Trophoblast cell (in vitro differentiated cells and primary cell): ENCODE data around the gene IKZF3.

ENCODE experiments used
- DNase-seq, 2 donors: peaks; one replicate each; pipeline ENCODE4 v3.0.0-alpha.2; 2016
- H2AFZ ChIP-seq: 2 replicates; pipeline ENCODE4 v1.6.1; 2013; ENCODE audit warnings: low read length, moderate library complexity, mild to moderate bottlenecking; ENCODE audit not compliant: insufficient read depth, poor library complexity
- H2AK5ac ChIP-seq: 2 replicates; pipeline ENCODE4 v1.6.1; 2013; ENCODE audit warnings: mild to moderate bottlenecking, low read length
- H2BK120ac ChIP-seq: 2 replicates; pipeline ENCODE4 v1.6.1; 2013; ENCODE audit warnings: low read length, mild to moderate bottlenecking, moderate library complexity; ENCODE audit not compliant: insufficient read depth, poor library complexity
- H2BK12ac ChIP-seq: 2 replicates; pipeline ENCODE4 v1.6.1; 2013; ENCODE audit warnings: mild to moderate bottlenecking, low read length, moderate library complexity
- H2BK5ac ChIP-seq: 2 replicates; pipeline ENCODE4 v1.6.1; 2013; ENCODE audit warnings: low read length, low read depth, moderate library complexity, mild to moderate bottlenecking; ENCODE audit not compliant: poor library complexity
- H3K14ac ChIP-seq: 2 replicates; pipeline ENCODE4 v1.6.1; 2013; ENCODE audit warnings: mild to moderate bottlenecking, low read length
- H3K18ac ChIP-seq: 2 replicates; pipeline ENCODE4 v1.6.1; 2013; ENCODE audit warnings: mild to moderate bottlenecking, low read length
- H3K23ac ChIP-seq: 2 replicates; pipeline ENCODE4 v1.6.1; 2013; ENCODE audit warnings: low read length
- H3K27ac ChIP-seq: 2 replicates; pipeline ENCODE4 v1.5.1; 2013; ENCODE audit warnings: low read depth, mild to moderate bottlenecking, inconsistent platforms, low read length, moderate library complexity
- H3K27me3 ChIP-seq: 2 replicates; pipeline ENCODE4 v1.6.1; 2013; ENCODE audit warnings: inconsistent platforms, mild to moderate bottlenecking, low read length, moderate library complexity; ENCODE audit not compliant: insufficient read depth
- H3K36me3 ChIP-seq, 2 experiments: 1 replicate in 1 of 2; 2 replicates in 1 of 2; pipeline ENCODE4 v1.6.1; 2013; ENCODE audit warnings: low read length in 2 of 2, mild to moderate bottlenecking in 2 of 2, moderate library complexity in 1 of 2; ENCODE audit not compliant: insufficient read depth in 2 of 2, control insufficient read depth in 1 of 2
- H3K4ac ChIP-seq: 2 replicates; pipeline ENCODE4 v1.6.1; 2013; ENCODE audit warnings: low read depth, mild to moderate bottlenecking, low read length, moderate library complexity
- H3K4me1 ChIP-seq, 2 experiments: 1 replicate in 1 of 2; 2 replicates in 1 of 2; pipeline ENCODE4 v1.6.1; 2013; ENCODE audit warnings: low read length in 2 of 2, mild to moderate bottlenecking in 2 of 2, moderate library complexity in 1 of 2; ENCODE audit not compliant: insufficient read depth in 2 of 2, control insufficient read depth in 1 of 2
- H3K4me2 ChIP-seq: 2 replicates; pipeline ENCODE4 v1.6.1; 2013; ENCODE audit warnings: inconsistent platforms, mild to moderate bottlenecking, low read length, moderate library complexity
- H3K4me3 ChIP-seq: 2 replicates; pipeline ENCODE4 v1.5.1; 2013; ENCODE audit warnings: mild to moderate bottlenecking, low read depth, low read length, inconsistent platforms
- H3K79me1 ChIP-seq: one replicate; pipeline ENCODE4 v1.6.1; 2013; ENCODE audit warnings: low read length
- H3K79me2 ChIP-seq: 2 replicates; pipeline ENCODE4 v1.6.1; 2013; ENCODE audit warnings: low read length, mild to moderate bottlenecking; ENCODE audit not compliant: control insufficient read depth, insufficient read depth, poor library complexity
- H3K9ac ChIP-seq: 2 replicates; pipeline ENCODE4 v1.6.1; 2013; ENCODE audit warnings: mild to moderate bottlenecking, low read length
- H3K9me3 ChIP-seq: 2 replicates; pipeline ENCODE4 v1.6.1; 2013; ENCODE audit warnings: low read depth, mild to moderate bottlenecking, control low read depth, inconsistent platforms, low read length; ENCODE audit not compliant: insufficient read depth
- H4K12ac ChIP-seq: 2 replicates; pipeline ENCODE4 v1.6.1; 2013; ENCODE audit warnings: low read depth, mild to moderate bottlenecking, low read length, moderate library complexity
- H4K8ac ChIP-seq: 2 replicates; pipeline ENCODE4 v1.6.1; 2013; ENCODE audit warnings: low read depth, mild to moderate bottlenecking, low read length, moderate library complexity
- H4K91ac ChIP-seq: one replicate; pipeline ENCODE4 v1.6.1; 2013; ENCODE audit warnings: low read depth, mild to moderate bottlenecking, low read length, moderate library complexity
- WGBS: extraction: QIAGEN DNeasy Blood & Tissue Kit; methylation state at CpG from one replicate; pipeline ENCODE4 v1.1.7; 2013; ENCODE audit warnings: missing lambda C conversion rate; ENCODE audit not compliant: insufficient read length, insufficient coverage; ENCODE audit errors: extremely low coverage; 5-methylcytosine and 5-hydroxymethylcytosine counted together

The IKZF3 gene

DNA sequence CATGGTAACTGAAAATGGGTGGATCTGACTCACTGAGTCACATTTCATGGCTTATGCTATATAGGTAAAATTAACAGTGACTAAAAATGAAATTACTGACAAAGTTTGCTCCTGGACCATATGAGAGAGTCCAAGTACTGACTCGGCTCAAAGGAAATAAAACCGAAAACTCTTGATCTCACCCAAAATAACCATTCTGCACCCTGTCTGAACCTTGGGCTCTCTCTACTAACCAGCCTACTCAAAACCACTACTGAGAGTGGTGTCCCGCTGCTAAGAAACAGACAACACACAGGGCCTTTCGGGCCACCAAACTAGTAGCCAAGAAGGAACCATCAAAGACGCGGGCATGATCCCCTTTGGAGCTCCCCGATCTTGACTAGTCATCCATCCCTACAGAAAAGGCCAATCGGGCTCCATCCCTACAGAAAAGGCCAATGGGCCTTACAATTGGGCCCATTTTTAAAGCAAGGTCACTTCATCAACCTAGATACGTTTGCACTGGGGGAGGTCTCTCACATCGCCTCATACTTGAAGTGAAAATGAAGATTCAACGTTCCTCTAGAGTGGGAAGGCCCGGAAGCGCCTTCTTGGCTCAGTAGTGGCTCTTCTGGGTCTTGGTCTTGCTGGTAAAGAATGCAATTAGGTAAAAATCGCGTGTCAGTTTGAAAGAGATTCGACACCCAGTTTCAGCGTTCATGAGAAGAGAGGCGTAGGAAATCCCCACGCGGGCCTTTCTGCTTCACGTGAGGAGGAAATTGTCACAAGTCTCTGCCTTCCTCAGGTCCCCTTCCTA, 3.2 kb upstream of the IKZF3 start:
- H3K79me1 ChIP-seq: no peaks in the 10 kb centered on the region
- H3K4me2 ChIP-seq: no peak overlapping the region
- no peak overlapping the region for H3K14ac ChIP-seq
- H3K79me2 ChIP-seq: no peaks in the 10 kb centered on the region
- no peak overlapping the region for H2BK120ac ChIP-seq
- H3K4me3 ChIP-seq: no peak overlapping the region
- no peak overlapping the region for H2AFZ ChIP-seq
- no peak overlapping the region for H3K23ac ChIP-seq
- no peak overlapping the region for H3K27ac ChIP-seq
- H2BK12ac ChIP-seq: no peak overlapping the region
- H3K27me3 ChIP-seq: peaks cover 15% of the 10 kb centered on the region
- DNase-seq: no peak
- peaks cover 5% of the 10 kb centered on the region for H3K9me3 ChIP-seq
- H4K8ac ChIP-seq: no peak overlapping the region
- H2BK5ac ChIP-seq: no peak overlapping the region
- WGBS: no CpG with 5 or more reads among the region's 21 CpGs
- no peak overlapping the region for H3K18ac ChIP-seq
- H3K4ac ChIP-seq: no peak overlapping the region
- no peaks in the 10 kb centered on the region for H3K36me3 ChIP-seq
- H2AK5ac ChIP-seq: no peak overlapping the region
- no peak overlapping the region for H4K12ac ChIP-seq
- no peak overlapping the region for H3K9ac ChIP-seq
- H4K91ac ChIP-seq: no peak overlapping the region
- no peaks in the 10 kb centered on the region for H3K4me1 ChIP-seq

DNA sequence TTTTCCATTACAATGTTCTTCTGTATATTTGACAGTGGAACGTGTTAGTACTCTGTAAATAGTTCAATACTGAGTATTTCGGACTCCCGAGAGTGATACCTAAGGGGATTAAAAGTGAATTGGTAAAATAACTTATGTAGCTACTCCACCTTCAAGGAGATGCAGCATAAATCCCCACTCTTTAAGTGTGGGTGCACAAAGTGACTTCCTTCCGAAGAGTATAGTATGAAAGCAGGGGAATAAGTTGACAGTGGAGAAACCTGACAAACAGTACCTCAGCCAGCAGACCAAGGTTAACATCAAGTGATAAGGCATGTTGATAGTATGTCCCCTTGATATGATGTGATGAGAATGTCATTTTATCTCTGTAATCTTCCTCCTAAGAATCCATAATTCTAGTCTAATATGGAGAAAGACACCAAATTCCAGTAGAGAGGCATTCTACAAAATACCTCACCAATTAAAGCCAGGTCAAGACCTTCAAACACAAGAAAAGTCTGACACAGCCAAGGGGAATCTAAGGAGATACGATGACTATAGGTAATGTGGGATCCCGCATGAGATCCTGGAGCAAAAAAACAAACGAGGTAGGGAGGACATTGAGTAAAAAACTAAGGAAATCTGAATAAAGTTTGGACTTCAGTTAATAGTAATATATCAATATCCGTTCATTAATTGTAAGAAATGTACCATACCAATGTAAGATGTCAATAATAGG, 2.1 kb upstream of the IKZF3 start:
- no peak overlapping the region for H2BK12ac ChIP-seq
- no peaks in the 10 kb centered on the region for H3K4me1 ChIP-seq
- no peak overlapping the region for H2BK5ac ChIP-seq
- no peak overlapping the region for H3K4me3 ChIP-seq
- no peaks in the 10 kb centered on the region for H3K79me2 ChIP-seq
- no peak overlapping the region for H2AK5ac ChIP-seq
- no peak overlapping the region for H2BK120ac ChIP-seq
- H3K4ac ChIP-seq: no peak overlapping the region
- peak; percentile 53 to 96 for DNase-seq
- no peak overlapping the region for H3K23ac ChIP-seq
- no peaks in the 10 kb centered on the region for H3K79me1 ChIP-seq
- no peak overlapping the region for H3K27ac ChIP-seq
- no peak overlapping the region for H3K4me2 ChIP-seq
- no CpG with 5 or more reads among the region's 8 CpGs for WGBS
- no peak overlapping the region for H4K91ac ChIP-seq
- H2AFZ ChIP-seq: no peak overlapping the region
- H3K27me3 ChIP-seq: peaks cover 17% of the 10 kb centered on the region
- peaks cover 5% of the 10 kb centered on the region for H3K9me3 ChIP-seq
- H4K8ac ChIP-seq: no peak overlapping the region
- H4K12ac ChIP-seq: no peak overlapping the region
- H3K9ac ChIP-seq: no peak overlapping the region
- no peaks in the 10 kb centered on the region for H3K36me3 ChIP-seq
- H3K14ac ChIP-seq: no peak overlapping the region
- H3K18ac ChIP-seq: no peak overlapping the region

GRCh38 chr17:39863244-39863917, 731 bp downstream of the IKZF3 start:
- no peak overlapping the region for H3K18ac ChIP-seq
- no peak for DNase-seq
- no peak overlapping the region for H2BK12ac ChIP-seq
- H3K27me3 ChIP-seq: peaks cover 17% of the 10 kb centered on the region
- H3K23ac ChIP-seq: no peak overlapping the region
- H3K4me3 ChIP-seq: no peak overlapping the region
- H3K9ac ChIP-seq: no peak overlapping the region
- no peaks in the 10 kb centered on the region for H3K4me1 ChIP-seq
- no peak overlapping the region for H3K14ac ChIP-seq
- no peaks in the 10 kb centered on the region for H3K79me2 ChIP-seq
- H2AFZ ChIP-seq: no peak overlapping the region
- H2BK120ac ChIP-seq: no peak overlapping the region
- no peak overlapping the region for H3K4me2 ChIP-seq
- H2AK5ac ChIP-seq: no peak overlapping the region
- no CpG with 5 or more reads among the region's 7 CpGs for WGBS
- H3K36me3 ChIP-seq: no peaks in the 10 kb centered on the region
- no peaks in the 10 kb centered on the region for H3K79me1 ChIP-seq
- H3K27ac ChIP-seq: no peak overlapping the region
- H3K4ac ChIP-seq: no peak overlapping the region
- H4K8ac ChIP-seq: no peak overlapping the region
- no peak overlapping the region for H4K91ac ChIP-seq
- H4K12ac ChIP-seq: no peak overlapping the region
- peaks cover 5% of the 10 kb centered on the region for H3K9me3 ChIP-seq
- no peak overlapping the region for H2BK5ac ChIP-seq

GRCh38 chr17:39861235-39861634, 2.9 kb downstream of the IKZF3 start:
- Histone ChIP-seq H3K79me2 (no peaks in the 10 kb centered on the region), H2BK120ac (no peak overlapping the region), H4K12ac (no peak overlapping the region), H2BK5ac (no peak overlapping the region), H3K9me3 (no peaks in the 10 kb centered on the region), H4K8ac (no peak overlapping the region), H3K14ac (no peak overlapping the region), H3K27me3 (peaks cover 17% of the 10 kb centered on the region), H3K79me1 (no peaks in the 10 kb centered on the region), H2BK12ac (no peak overlapping the region), H3K4me2 (no peak overlapping the region), H3K27ac (no peak overlapping the region), H3K9ac (no peak overlapping the region), H3K18ac (no peak overlapping the region), H3K23ac (no peak overlapping the region), H2AK5ac (no peak overlapping the region), H4K91ac (no peak overlapping the region), H2AFZ (no peak overlapping the region), H3K4ac (no peak overlapping the region), H3K4me3 (no peak overlapping the region), H3K36me3 (no peaks in the 10 kb centered on the region), H3K4me1 (no peaks in the 10 kb centered on the region)
- DNase-seq: no peak
- no CpG with 5 or more reads among the region's 5 CpGs for WGBS
